ENCODE results near the gene MTHFR.

The MTHFR gene

DNA sequence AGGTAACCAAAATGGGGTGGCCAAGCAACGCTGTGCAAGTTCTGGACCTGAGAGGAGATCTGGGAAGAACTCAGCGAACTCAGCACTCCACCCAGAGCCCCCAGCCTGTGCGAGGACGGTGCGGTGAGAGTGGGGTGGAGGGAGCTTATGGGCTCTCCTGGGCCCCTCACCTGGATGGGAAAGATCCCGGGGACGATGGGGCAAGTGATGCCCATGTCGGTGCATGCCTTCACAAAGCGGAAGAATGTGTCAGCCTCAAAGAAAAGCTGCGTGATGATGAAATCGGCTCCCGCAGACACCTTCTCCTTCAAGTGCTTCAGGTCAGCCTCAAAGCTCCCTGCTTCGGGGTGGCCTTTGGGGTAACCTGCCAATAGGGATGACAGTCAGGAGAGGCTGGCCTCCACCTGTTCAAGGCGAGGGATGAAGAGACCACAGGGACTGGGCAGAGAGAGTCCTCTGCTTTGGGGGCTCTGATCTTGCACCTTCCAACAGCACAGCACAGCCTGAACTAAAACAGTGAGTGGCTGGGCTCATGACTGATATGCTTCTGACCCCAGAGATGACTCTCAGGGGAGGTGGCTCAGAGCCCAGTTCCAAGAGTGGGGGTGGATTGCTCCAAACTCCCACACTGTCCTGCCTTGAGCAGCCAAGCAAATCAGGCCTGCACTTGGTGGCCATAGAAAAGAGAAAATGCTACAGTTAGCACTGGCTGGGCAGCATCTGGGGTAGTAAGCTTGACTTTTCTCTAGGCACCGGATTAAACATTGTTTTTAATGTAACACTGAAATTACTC lies 9.5 kb downstream of the MTHFR start:
- DNase-seq, result no peak

DNA sequence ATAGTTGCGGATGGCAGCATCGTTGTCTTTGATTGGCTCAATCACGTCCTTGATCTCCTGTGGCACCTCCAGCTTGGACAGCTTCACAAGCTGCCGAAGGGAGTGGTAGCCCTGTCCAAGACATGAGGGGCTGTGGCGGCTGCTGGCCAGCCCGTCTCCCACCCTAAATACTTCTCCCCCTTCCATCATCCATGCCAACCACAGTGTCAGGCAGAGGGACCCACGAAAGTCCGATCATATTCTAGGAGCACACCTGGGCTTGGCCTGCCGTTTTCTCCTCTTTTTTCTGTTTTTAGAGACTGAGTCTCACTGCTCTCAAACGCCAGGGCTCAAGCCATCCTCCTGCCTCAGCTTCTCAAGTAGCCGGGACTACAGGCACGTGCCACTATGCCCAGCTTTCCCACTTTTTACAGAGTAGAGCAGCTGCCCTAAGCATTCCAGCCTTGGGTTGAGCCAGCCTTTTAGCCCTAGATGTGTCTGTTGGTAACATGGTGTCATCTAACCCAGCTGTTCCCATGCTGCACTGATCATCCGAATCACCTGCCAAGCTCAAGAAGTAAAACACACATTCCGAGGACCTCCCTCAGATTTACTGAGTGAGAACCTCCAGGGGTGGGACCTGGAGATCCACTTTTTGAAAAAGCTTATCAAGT lies 10.4 kb downstream of the MTHFR start:
- no peak for DNase-seq

DNA sequence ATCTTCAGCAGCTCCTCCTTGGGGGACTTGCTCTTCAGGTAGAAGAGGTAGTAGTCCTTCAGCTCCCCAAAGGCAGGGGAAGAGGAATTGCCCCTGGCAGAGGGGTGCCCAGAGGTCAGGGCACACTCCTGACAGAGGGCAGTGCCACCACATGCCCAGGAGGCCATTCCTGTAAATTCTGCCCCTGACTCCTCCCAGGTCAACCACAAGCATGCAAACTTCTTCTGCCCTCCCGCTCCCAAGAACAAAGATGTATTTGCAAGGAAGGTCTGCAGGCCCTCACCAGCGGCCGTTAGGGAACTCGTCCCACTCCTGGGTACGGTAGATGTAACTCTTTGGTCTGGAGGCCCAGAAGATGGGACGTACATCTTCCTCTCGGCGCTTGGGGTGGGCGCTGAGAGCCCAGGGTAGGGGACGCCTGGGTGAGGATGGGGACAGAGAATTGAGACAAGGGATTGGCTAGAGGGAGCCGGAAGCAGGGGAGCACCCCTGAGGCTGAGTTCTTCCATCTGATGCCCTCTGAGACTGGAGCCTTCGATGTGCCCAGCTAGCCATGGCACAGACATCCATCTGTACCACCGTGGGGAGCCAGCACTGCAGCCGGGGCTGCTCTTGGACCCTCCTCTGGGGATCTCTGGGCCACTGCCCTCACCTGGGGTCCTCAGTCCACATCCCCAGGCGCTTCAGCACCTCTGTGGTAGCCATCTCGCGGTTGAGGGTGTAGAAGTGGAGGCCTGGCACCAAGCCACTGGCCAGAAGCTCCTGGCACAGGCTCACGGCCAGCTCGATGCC lies 11.1 kb downstream of the MTHFR start:
- DNase-seq, result no peak

DNA sequence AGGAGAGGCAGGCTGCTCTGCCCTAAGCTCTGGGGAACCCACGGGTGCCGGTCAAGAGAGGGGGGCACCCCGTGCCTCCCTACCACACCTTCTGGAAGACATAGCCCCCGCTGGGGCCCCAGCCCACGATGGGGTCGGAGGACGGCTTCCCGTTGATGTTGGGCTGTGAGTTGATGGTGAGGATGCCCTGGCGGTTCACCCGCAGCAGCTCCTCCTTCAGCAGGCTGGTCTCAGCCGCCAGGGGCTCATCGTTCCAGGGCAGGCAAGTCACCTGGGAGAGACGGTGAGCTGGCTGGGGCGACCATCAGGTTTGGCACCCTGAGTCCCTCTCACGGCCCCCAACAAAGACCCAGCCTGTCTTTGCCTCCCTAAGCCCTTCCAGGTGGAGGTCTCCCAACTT lies 11.9 kb downstream of the MTHFR start:
- DNase-seq, result no peak

GRCh38 chr1:11792106-11792505 lies 13.7 kb downstream of the MTHFR start:
- no peak for DNase-seq

GRCh38 chr1:11790880-11791715 lies 14.7 kb downstream of the MTHFR start:
- DNase-seq, result no peak

DNA sequence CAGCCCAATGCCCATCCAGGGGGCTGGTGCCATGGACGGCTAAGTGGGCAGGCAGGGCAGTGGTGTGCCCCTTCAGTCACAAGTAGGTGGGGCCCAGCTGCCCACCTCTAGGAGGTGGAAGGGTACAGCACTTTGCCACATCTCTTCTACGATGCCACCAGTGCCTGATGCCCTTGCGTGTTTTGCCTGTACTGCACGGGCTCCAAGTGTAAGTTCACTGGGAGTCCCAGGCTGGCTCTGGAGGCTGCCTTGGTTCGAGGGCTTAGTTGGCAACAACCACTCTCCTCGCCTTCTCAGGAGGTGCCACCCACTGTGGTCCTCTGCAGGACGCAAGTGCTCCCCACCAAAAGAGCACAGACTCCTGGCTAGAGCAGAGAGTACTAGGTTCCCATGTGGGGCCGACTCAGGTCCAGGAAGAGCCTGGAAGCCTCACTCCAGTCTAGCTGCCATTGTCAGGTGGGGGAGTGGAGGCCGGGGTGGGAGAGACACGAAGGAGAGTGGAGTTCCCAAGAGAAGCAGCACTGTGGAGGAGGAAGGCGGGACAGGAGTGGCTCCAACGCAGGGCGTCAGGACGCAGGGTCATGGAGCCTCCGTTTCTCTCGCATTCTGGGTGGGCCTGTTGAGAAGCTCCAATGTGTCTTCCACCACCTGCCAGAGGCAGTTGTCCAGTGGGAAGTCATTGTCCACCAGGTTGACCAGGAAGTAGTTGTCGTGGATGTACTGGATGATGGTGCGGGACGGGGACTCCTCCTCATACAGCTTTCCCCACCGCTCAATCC lies 15.5 kb downstream of the MTHFR start:
- no peak for DNase-seq

DNA sequence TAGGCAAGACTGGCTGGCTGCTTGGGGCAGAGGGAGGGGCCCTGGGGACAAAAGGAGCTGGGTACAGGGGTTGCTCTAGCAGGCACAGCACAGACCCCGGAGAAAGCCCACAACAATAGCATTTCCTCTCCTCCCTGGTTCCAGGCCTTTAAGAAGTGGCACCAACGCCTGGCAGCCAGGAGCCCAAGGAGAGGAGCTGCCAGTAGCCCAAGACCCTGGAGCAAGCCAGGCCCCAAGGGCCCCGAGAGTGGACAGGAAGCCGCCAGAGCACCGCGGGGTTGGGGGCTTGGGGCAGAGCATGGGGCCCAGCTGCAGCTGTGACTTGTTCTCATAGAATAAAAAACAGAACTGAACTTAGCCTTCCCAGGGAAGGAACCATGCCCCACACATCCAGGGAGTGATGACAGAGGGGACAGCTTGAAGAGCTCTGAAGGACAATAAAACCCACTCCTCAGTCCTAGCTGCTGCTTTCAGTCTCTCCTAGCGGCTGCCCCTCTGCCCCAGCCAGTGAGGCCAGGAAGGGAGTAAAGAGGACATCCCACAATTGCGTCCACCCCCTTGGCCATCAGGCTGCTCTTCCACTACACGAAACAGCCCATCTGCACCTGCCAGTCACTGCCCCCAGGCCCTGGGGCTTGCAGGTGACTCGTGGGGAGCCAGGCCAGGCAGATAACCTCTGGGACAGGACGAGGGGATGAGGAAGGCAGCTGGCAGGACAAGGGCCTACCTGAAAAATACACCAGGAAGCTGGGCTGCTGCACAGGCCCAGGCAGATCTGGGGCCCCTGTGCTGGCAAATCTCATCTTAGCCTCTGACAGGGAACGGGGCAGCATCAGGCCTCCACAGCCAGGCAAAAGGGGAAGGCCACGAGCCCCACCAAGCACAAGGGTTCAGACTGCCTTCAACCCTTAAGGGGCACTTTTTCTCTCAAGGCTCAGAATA lies 16.4 kb downstream of the MTHFR start:
- no peak for DNase-seq

DNA sequence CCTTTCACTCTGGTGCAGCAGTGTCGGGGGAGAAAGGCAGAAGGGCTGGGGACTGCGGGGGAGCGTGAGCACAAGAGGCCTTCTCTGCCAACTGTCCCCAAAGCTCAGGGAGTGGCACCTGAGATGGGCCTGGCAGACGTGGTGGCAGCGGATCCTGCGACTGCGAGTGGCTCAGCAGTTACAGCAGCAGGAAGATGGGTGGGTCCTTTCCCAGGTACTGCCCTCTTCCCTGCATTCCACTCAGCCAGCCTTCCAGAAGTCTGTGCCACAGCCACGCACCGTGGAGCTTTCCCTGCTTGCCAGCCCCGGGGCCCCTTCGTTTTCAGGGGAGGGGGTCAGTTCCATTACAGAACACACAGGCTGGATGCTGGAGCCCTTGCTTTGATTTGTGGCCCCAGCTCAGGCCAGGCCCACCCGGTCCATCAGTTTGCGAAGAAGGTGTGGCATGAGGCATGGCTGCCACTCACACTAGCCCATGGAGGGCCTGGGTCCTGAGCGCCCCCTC lies 17.2 kb downstream of the MTHFR start:
- no peak for DNase-seq

GRCh38 chr1:11787804-11788436 lies 17.8 kb downstream of the MTHFR start:
- no peak for DNase-seq

GRCh38 chr1:11787251-11787803 lies 18.4 kb downstream of the MTHFR start:
- no peak for DNase-seq

DNA sequence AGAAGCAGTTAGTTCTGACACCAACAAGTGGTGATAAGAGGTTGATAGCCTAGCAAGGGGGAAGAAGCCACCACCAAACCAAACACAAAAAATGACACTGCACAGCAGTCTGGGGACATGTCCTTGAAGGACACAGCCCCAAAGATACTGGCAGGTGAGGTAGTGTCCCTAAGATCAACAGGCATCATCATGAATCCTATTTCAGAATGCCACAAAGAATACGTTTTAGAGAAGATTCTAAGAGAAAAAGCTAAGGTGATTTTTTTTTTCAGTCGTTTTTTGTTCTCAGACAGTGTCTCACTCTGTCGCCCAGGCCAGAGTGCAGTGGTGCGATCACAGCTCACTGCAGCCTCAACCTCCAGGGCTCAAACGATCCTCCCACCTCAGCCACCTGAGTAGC lies 19.6 kb downstream of the MTHFR start:
- DNase-seq, result no peak

- no peak for DNase-seq
These were observed 20.6 kb downstream of the MTHFR start for GRCh38 chr1:11784993-11785769.

DNA sequence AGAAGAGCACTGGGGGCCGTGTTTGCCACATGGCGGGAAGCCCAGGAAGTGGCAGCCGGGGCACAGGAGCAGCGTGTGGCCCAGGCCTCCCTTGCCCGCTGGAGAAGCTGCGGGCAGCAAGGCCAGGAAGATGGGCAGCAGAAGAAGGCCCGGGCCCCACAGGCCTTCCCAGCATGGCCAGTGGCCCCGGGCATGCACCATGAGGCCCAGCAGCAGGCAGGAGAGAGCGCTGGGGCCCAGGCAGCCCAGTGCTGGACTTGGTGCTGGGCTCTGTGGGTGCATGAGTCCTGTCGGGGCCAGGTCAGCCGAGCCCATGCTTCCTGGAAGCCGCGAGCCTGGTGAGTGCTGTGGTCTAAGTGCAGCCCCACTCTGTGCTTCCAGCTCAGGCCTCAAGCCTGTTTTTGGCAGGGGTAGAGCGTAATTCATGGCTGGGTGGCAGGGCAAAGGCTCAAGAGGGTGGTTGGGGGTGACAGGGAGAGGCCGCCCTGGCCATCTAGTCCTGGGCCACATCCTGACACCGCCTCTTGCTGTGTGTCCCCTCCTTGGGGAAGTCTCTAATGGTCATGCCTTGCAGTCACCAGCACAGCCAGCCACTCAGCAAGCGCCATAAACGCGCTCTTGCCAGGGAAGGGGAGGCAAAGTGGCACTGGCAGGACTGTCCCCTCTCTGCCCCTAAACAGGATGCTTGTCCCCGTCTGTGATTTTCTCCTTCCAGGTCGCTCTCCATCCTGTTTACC lies 21.3 kb downstream of the MTHFR start:
- DNase-seq, result no peak

DNA sequence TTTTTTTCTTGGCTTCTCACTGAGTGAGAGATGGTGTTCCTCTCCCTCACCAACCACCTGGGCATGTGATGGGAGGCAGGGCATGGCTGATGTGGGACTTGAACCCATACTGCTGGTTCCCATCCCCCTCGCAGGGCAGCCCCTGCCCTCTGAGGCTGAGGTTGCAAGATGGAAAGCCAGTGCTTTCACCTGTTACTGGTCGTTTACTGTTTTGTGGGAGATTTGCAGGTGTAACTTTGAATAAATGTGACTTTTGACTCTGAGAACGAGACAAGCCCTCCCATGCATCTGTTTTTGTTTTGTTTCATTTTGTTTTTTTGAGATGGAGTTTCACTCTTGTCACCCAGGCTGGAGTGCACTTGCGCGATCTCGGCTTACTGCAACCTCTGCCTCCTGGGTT lies 22.2 kb downstream of the MTHFR start:
- no peak for DNase-seq

- no peak for DNase-seq
These were observed 23.5 kb downstream of the MTHFR start for GRCh38 chr1:11782127-11782708.

DNA sequence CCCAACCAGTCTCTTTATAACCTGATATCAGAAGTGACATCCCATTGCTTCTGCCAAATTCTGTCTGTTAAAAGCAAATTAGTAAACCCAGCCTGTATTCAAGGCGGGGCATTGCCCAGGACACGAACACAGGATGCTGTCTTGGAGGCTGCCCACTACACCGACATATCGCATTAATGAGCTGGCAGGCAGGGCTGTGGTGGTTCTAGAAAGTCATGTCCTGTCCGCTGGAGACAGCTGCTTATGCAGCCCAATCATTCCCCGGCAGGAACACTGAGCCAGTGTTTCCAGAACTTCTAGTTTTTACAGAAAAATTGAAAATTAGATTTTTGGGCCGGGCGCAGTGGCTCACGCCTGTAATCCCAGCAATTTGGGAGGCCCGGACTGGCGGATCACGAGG lies 24.5 kb downstream of the MTHFR start:
- DNase-seq, result no peak
